NCI-H526 (cell line): ENCODE measurements around the gene DNAJC18.
"Not testable (repeated sequence)": the region's sequence is repeated elsewhere in the genome, so short reads cannot be mapped to it uniquely, and the experiment has no call there.

Experiments used
- DNase-seq, 2 experiments: peaks; one replicate each; lab custom pipeline; 2025; lab: John Stamatoyannopoulos, UW

DNAJC18 gene

DNA sequence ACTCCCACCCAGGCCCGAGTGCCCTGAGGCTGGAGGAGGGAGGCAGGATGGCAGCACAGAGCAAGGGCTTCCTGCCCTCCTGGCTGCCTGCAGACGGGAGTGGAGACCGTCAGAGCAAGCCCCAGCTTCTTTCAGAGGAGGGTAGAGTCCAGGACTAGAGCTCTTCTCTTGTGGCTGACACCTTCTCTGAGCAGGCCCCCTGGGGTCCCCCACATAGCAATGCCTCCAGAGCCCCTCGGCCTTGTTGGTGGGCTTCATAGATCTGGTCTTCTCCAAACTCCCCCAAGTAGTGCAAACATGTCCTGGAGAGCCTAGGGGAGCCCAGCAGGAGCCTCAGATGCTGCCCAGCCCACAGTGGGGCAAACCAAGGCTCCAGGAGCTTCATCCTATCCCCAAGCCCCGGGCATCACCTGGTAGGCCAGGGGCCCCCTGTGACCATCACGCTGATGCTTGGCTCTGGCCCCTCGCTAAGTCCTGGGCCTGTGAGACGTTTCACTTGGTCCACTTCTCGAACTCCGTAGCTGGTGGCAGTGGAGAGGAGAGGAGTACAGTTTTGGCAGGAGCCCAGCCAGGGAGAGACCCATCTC, 51.6 kb downstream of the DNAJC18 start:
- no peak for DNase-seq

DNA sequence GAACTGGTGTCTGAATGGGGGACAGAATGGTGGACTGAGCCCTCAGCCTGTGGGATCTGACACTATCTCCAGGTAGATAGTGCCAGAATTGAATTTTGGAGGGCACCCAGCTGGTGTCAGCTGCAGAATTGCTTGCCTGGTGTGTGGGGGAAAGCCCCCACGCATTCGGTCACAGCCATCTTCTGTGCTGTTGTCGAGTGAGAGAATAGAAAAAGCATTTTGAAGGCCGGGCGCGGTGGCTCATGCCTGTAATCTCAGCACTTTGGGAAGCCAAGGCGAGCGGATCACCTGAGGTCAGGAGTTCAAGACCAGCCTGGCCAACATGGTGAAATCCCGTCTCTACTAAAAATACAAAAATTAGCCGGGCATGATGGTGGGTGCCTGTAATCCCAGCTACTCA, 52.4 kb downstream of the DNAJC18 start:
- DNase-seq: not testable (repeated sequence)

GRCh38 chr5:139386050-139386438, 53.3 kb downstream of the DNAJC18 start:
- no peak for DNase-seq

DNA sequence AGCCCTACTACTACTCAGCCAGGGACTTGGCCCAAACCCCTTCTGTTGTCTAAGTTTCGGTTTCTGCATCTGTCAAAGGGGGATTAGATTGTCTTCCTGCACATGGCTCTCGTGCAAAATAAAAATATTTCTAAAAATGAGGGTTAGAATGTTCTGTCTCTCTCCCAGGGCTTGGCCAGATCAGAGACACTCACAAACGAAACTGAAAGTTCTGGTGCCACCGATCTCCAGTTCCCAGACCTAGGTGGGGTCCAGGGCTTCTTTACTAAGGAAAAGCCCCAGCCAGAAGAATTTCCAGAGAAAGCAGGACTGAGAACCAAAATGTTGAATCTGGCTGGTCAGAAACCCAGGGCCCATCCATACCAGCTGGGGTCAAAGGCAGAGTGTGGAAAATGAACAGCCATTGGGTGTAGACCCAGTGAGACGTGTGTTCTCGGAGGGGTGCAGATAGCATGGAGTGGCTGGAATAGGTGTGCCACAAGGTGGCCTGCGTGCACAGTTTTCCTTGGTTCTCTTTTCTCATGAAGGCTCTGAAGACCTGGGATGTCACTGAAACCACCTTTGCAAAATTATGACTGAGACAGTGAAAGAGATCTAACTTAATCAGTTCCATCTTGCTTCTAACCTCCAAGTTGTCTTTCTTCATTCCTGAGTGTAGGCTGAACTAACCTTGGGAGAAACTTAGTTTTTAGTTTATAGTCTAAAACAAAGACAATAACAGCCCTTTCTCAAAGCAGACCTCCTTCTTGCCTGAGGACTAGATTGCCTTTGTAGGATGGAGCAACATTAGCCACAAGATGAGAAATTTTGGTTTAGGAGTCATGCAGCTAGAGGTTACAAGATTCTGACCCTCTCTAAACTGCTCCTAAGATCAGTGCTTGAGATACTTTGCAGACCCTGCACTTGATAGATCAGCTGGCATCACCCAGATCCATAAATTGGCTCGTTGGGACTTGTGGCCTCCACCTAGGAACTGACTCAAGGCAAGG, 54.0 kb downstream of the DNAJC18 start:
- DNase-seq: peak in 1 of 2 experiments; percentile 75

- no peak for DNase-seq
These were observed 54.7 kb downstream of the DNAJC18 start for GRCh38 chr5:139384591-139385051.

GRCh38 chr5:139383993-139384590, 55.2 kb downstream of the DNAJC18 start:
- DNase-seq: no peak

- DNase-seq: no peak
These were observed 55.9 kb downstream of the DNAJC18 start, which contains the start of gene SLC23A1 for GRCh38 chr5:139383275-139383992. Gene SLC23A1, minus strand, starts transcription at chr5:139383297. Its CDS starts 44 bp downstream, at chr5:139383253.

GRCh38 chr5:139382807-139383206, 56.5 kb downstream of the DNAJC18 start:
- no peak for DNase-seq

GRCh38 chr5:139381837-139382761, 57.2 kb downstream of the DNAJC18 start:
- DNase-seq: no peak

- DNase-seq: no peak
These were observed 59.5 kb downstream of the DNAJC18 start for GRCh38 chr5:139379626-139380449.

- DNase-seq: no peak
These were observed 60.4 kb downstream of the DNAJC18 start for GRCh38 chr5:139378941-139379361.

DNA sequence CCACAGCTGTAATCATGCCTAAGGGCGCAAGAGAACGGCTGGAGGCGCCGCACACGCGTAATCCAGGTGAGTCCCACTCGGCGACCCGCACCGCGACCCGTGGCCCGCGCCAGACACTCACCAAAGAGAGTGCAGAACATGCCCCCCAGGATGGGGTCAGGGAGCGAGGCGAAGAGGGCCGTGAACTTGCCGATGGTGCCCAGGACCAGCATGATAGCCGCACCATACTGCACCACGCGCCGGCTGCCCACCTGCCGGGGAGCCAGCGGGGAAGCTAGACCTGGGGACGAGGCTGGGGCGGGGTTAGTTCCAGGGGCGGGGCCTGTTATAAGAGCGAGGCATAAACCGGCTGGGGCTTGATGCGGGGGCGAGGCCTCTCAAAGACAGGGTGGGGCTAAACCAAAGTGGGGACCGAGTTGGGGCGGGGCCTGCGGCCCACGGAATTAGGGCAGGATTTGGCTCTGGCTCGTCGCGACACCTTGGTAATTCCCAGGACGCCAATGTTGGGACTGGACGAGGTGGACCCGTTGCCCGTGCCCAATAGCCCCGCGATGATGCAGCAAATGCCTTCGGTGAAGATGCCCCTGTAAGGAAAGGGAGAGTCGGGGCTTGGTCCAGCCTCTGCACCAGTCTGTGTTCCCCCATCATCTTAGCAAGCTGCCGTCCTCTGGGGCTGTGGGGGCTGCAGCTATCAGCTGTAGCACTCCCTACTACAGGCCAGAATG, 61.1 kb downstream of the DNAJC18 start:
- DNase-seq: no peak

DNA sequence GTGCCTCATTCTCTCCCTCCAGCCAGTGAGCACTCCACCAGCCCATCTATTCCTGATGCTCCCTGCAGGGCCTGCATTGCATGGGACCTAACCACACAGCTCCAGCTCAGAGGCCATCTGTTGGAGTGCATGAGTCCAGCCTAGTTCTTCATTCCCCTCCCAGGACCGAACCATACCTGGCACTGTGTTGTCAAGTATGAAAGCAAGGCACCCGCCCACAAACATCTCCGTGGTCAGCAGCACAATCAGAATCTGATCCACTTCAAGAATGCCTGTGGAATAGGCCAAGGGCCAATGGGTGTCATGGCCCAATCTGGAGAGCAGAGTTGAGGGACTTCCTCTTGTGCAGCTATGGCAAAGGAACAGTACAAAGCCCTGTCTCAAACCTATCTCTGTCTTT, 62.1 kb downstream of the DNAJC18 start:
- no peak for DNase-seq

GRCh38 chr5:139376364-139376763, 63.0 kb downstream of the DNAJC18 start:
- DNase-seq: no peak

- DNase-seq: no peak
These were observed 64.4 kb downstream of the DNAJC18 start for GRCh38 chr5:139374909-139375308.

- DNase-seq: no peak
These were observed 67.6 kb downstream of the DNAJC18 start for GRCh38 chr5:139371482-139372435.

DNA sequence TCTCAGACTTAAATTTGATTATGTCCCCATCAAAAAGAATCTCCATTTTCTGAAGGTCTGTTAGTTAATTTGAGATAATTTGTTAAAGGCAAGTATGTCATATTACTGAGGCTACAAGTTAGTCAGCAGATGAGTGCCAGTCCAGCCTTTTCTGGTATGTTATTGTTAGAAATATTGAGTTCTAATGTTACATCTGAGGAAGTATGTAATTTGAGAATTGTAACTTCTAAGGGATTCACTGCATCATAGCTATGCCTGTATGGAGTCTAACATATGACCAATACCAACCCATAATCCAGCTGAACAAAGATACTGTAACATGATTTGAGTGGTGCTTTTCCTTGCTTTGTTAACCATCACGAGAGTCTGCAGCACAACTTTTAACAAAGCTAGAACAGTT, 70.1 kb downstream of the DNAJC18 start:
- DNase-seq: no peak

GRCh38 chr5:139368613-139369012, 70.7 kb downstream of the DNAJC18 start:
- peak in 1 of 2 experiments; percentile 37 for DNase-seq
